IPS DF 6.9 (cell line): ENCODE results near the gene ICE1.
A peak's percentile ranks its signal among the peaks of the same experiment; 100 is the strongest.
"Not testable (repeated sequence)": the region's sequence is repeated elsewhere in the genome, so short reads cannot be mapped to it uniquely, and the experiment has no call there.

Source experiments
- DNase-seq: peaks from one replicate; pipeline ENCODE4 v3.0.0-alpha.2; 2013; ENCODE audit warnings: low read depth, low spot score
- H3K27ac ChIP-seq: one replicate; pipeline ENCODE4 v1.5.1; 2013; ENCODE audit warnings: low read length, control low read depth
- H3K27me3 ChIP-seq: 2 replicates; pipeline ENCODE4 v1.6.1; 2013; ENCODE audit warnings: mild to moderate bottlenecking, low read length; ENCODE audit not compliant: control insufficient read depth, insufficient read depth
- H3K36me3 ChIP-seq: 2 replicates; pipeline ENCODE4 v1.6.1; 2013; ENCODE audit warnings: low read length; ENCODE audit not compliant: control insufficient read depth, insufficient read depth
- H3K4me1 ChIP-seq: 2 replicates; pipeline ENCODE4 v1.6.1; 2013; ENCODE audit warnings: low read length; ENCODE audit not compliant: control insufficient read depth, insufficient read depth
- H3K4me3 ChIP-seq: 2 replicates; pipeline ENCODE4 v1.5.1; 2013; ENCODE audit warnings: mild to moderate bottlenecking, low read length
- H3K9me3 ChIP-seq: 2 replicates; pipeline ENCODE4 v1.6.1; 2013; ENCODE audit warnings: low read length, inconsistent platforms; ENCODE audit not compliant: control insufficient read depth, insufficient read depth
- WGBS: extraction: QIAGEN DNeasy Blood & Tissue Kit; methylation state at CpG from one replicate; pipeline ENCODE4 v1.1.7; 2013; ENCODE audit warnings: mixed read lengths, missing lambda C conversion rate; ENCODE audit not compliant: insufficient read length, insufficient coverage; 5-methylcytosine and 5-hydroxymethylcytosine counted together

The ICE1 gene

GRCh38 chr5:5384660-5385330 lies 37.7 kb upstream of the ICE1 start:
- no peaks in the 10 kb centered on the region for H3K36me3 ChIP-seq
- H3K9me3 ChIP-seq, result no peaks in the 10 kb centered on the region
- H3K4me1 ChIP-seq, result no peaks in the 10 kb centered on the region
- no peak for DNase-seq
- no peak overlapping the region for H3K27ac ChIP-seq
- no CpG with 5 or more reads among the region's 11 CpGs for WGBS
- no peak overlapping the region for H3K4me3 ChIP-seq
- H3K27me3 ChIP-seq, result no peaks in the 10 kb centered on the region

- no peaks in the 10 kb centered on the region for H3K27me3 ChIP-seq
- H3K4me3 ChIP-seq, result no peak overlapping the region
- DNase-seq, result no peak
- H3K4me1 ChIP-seq, result no peaks in the 10 kb centered on the region
- H3K27ac ChIP-seq, result no peak overlapping the region
- H3K9me3 ChIP-seq, result no peaks in the 10 kb centered on the region
- H3K36me3 ChIP-seq, result no peaks in the 10 kb centered on the region
- WGBS, result no CpG with 5 or more reads among the region's 8 CpGs
Measured at GRCh38 chr5:5385331-5385662, 37.2 kb upstream of the ICE1 start.

GRCh38 chr5:5386329-5386728 lies 36.1 kb upstream of the ICE1 start:
- WGBS, result no CpG with 5 or more reads among the region's 2 CpGs
- no peaks in the 10 kb centered on the region for H3K36me3 ChIP-seq
- no peak for DNase-seq
- H3K27me3 ChIP-seq, result no peaks in the 10 kb centered on the region
- H3K4me1 ChIP-seq, result no peaks in the 10 kb centered on the region
- H3K4me3 ChIP-seq, result no peak overlapping the region
- no peaks in the 10 kb centered on the region for H3K9me3 ChIP-seq
- H3K27ac ChIP-seq, result no peak overlapping the region

- Histone ChIP-seq H3K9me3 (no peaks in the 10 kb centered on the region), H3K27ac (no peak overlapping the region), H3K4me1 (no peaks in the 10 kb centered on the region), H3K4me3 (no peak overlapping the region), H3K36me3 (no peaks in the 10 kb centered on the region), H3K27me3 (no peaks in the 10 kb centered on the region)
- no CpG with 5 or more reads among the region's 2 CpGs for WGBS
- no peak for DNase-seq
Measured at GRCh38 chr5:5387192-5387591, 35.3 kb upstream of the ICE1 start.

- DNase-seq, result no peak
- no peaks in the 10 kb centered on the region for H3K9me3 ChIP-seq
- no peaks in the 10 kb centered on the region for H3K36me3 ChIP-seq
- no peak overlapping the region for H3K27ac ChIP-seq
- WGBS, result no CpG with 5 or more reads among the region's 1 CpG
- no peaks in the 10 kb centered on the region for H3K4me1 ChIP-seq
- no peak overlapping the region for H3K4me3 ChIP-seq
- no peaks in the 10 kb centered on the region for H3K27me3 ChIP-seq
Measured at GRCh38 chr5:5387777-5388176, 34.7 kb upstream of the ICE1 start.

- H3K27me3 ChIP-seq, H3K4me1 ChIP-seq, H3K36me3 ChIP-seq, H3K9me3 ChIP-seq, H3K4me3 ChIP-seq, DNase-seq, H3K27ac ChIP-seq: not testable (repeated sequence)
- no CpG with 5 or more reads among the region's 12 CpGs for WGBS
Measured at GRCh38 chr5:5390121-5390869, 32.2 kb upstream of the ICE1 start.

- not testable (repeated sequence) for DNase-seq, H3K9me3 ChIP-seq, H3K4me1 ChIP-seq, H3K4me3 ChIP-seq, H3K36me3 ChIP-seq, H3K27ac ChIP-seq, H3K27me3 ChIP-seq
- no CpG with 5 or more reads among the region's 2 CpGs for WGBS
Measured at GRCh38 chr5:5392504-5392903, 30.0 kb upstream of the ICE1 start.

GRCh38 chr5:5394384-5394986 lies 28.0 kb upstream of the ICE1 start:
- not testable (repeated sequence) for H3K4me1 ChIP-seq, H3K4me3 ChIP-seq, H3K9me3 ChIP-seq, H3K36me3 ChIP-seq, H3K27me3 ChIP-seq, H3K27ac ChIP-seq
- peak; percentile 41 for DNase-seq
- WGBS, result no CpG with 5 or more reads among the region's 6 CpGs

- H3K4me1 ChIP-seq, H3K27me3 ChIP-seq, H3K4me3 ChIP-seq, DNase-seq, H3K36me3 ChIP-seq, H3K27ac ChIP-seq, H3K9me3 ChIP-seq: not testable (repeated sequence)
- WGBS, result no CpG with 5 or more reads among the region's 8 CpGs
Measured at GRCh38 chr5:5395093-5395492, 27.4 kb upstream of the ICE1 start.

- no peaks in the 10 kb centered on the region for H3K4me1 ChIP-seq
- no peak overlapping the region for H3K27ac ChIP-seq
- no CpG with 5 or more reads among the region's 2 CpGs for WGBS
- H3K27me3 ChIP-seq, result no peaks in the 10 kb centered on the region
- no peaks in the 10 kb centered on the region for H3K36me3 ChIP-seq
- H3K4me3 ChIP-seq, result no peak overlapping the region
- DNase-seq, result no peak
- no peaks in the 10 kb centered on the region for H3K9me3 ChIP-seq
Measured at GRCh38 chr5:5398071-5398470, 24.4 kb upstream of the ICE1 start.

GRCh38 chr5:5401095-5401494 lies 21.4 kb upstream of the ICE1 start:
- Histone ChIP-seq H3K27ac (no peak overlapping the region), H3K4me1 (no peaks in the 10 kb centered on the region), H3K27me3 (no peaks in the 10 kb centered on the region), H3K4me3 (no peak overlapping the region), H3K9me3 (no peaks in the 10 kb centered on the region), H3K36me3 (no peaks in the 10 kb centered on the region)
- no peak for DNase-seq
- WGBS, result no CpG with 5 or more reads among the region's 8 CpGs
